Stimulated activated naive CD8-positive, alpha-beta T cell treated with anti-CD3 and anti-CD28 coated beads, Interleukin-15, amount 100 ng/mL, for 72 hours (primary cell): ENCODE measurements around the gene TMEM212.
"Not testable (repeated sequence)": the region's sequence is repeated elsewhere in the genome, so short reads cannot be mapped to it uniquely, and the experiment has no call there.

Experiments used
- ATAC-seq: fragments of 150-1000 bp; cut with Tn5 transposase; 2 replicates; pipeline ENCODE4 v1.10.0; 2021; ENCODE audit warnings: mild to moderate bottlenecking, moderate library complexity
- DNase-seq, 2 donors: peaks; one replicate each; pipeline ENCODE4 v3.0.0; 2021 to 2022
- H3K27ac Mint-ChIP-seq, 2 donors: one replicate each; pipeline ENCODE4 v1.8.0; 2022; ENCODE audit warnings: mild to moderate bottlenecking in 2 of 2, mixed read lengths in 2 of 2, moderate library complexity in 2 of 2
- H3K27me3 Mint-ChIP-seq: one replicate; pipeline ENCODE4 v1.8.0; 2022; ENCODE audit warnings: mixed read lengths
- H3K4me1 Mint-ChIP-seq: one replicate; pipeline ENCODE4 v1.8.0; 2022; ENCODE audit warnings: mild to moderate bottlenecking, mixed read lengths
- H3K4me3 Mint-ChIP-seq, 2 donors: one replicate each; pipeline ENCODE4 v1.8.0; 2022; ENCODE audit warnings: mild to moderate bottlenecking in 2 of 2, mixed read lengths in 2 of 2, moderate library complexity in 1 of 2
- H3K9me3 Mint-ChIP-seq, 2 donors: one replicate each; pipeline ENCODE4 v1.8.0; 2022; ENCODE audit warnings: mixed read lengths in 2 of 2

TMEM212 gene

DNA sequence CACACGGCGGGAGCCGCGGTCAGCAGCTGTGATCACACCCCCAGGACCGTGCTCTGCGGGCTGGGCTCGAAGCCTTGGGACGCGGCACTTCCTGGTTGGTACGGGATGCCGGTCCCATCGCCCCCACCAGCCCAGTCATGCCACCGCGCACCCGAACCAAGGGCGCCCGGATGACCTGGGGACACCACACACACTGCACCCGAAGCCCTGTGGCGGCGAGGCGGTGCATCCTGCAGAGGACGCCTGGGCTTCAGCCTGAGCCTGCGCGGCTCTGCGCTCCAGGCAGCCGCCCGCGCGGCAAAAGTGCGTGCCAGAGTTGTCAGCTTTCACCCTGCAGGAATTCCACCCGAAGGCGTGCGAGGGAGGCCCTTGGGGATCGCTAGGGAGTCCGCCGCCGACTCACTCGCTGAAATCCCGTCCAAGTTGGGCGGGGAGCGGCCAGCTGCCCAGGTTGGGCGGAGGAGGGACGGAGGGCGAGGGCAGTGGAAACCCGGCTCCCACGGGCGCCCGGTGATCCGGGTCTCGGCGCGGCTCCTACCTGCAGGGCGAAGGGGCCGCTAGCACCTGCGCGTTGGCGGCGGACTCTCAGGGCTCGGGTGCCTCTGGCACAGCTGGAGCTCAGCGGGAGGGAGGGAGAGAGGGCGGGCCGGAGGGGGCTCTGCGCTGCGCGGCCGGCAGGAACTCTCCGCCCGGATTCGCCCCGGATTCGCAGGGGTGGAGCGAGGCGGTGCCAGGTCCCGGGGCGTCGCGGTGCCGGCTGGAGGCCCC, 33.1 kb upstream of the TMEM212 start, which contains the start of gene PLD1:
PLD1 (minus strand) TSS at position 623 of the 768 bp plus-strand sequence. CDS start 72,432 bp downstream, outside the sequence.
- Mint-ChIP-seq H3K9me3 (no peaks in the 10 kb centered on the region), H3K27me3 (peaks cover 65% of the 10 kb centered on the region), H3K27ac (peak within 1 kb of the TSS; percentile 70 to 90), H3K4me1 (peaks cover 27% of the 10 kb centered on the region), H3K4me3 (peak within 1 kb of the TSS; percentile 81 to 92)
- ATAC-seq: peak; percentile 85
- DNase-seq: peak; percentile 48 to 59

DNA sequence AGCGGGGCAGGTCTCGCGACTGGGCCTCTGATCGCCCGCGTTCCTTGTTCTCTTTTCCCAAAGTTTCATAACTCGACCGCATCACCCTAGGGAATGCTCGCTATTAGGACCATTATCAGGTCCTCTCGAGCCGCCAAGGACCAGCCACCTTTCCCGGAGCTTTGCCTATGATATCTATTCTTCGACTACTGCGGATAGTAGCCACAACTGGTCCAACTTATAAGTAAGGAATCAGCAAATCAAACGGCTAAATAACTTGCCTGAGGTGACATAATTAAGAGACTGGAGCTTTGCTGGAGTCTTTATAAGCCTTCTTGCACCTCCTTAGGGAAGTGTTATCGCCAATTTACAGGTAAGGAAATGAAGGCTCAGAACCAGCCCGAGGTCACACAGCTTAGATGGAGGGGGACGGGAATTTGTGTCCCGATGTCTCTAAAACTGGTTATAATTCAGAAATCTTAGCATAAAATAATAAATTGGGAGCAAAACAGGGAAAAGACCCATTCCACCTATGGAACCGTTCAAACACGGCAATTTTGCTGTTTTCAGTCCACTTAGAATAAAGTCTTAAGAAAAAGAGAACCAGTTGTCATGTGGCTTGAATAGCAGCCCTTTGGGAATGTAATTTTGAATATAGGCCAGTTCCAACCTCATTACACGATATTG, 32.4 kb upstream of the TMEM212 start:
- no peak for ATAC-seq
- no peaks in the 10 kb centered on the region for H3K9me3 Mint-ChIP-seq
- H3K27ac Mint-ChIP-seq: no peak overlapping the region
- DNase-seq: no peak
- H3K4me1 Mint-ChIP-seq: peaks cover 27% of the 10 kb centered on the region
- H3K4me3 Mint-ChIP-seq: peak overlapping the region; percentile 77 to 81
- H3K27me3 Mint-ChIP-seq: peaks cover 65% of the 10 kb centered on the region

- H3K27ac Mint-ChIP-seq: no peak overlapping the region
These were observed 31.7 kb upstream of the TMEM212 start for GRCh38 chr3:171811295-171811912.

GRCh38 chr3:171811913-171812335, 31.2 kb upstream of the TMEM212 start:
- ATAC-seq (no peak), DNase-seq (no peak)
- H3K27ac Mint-ChIP-seq: no peak overlapping the region
- peaks cover 61% of the 10 kb centered on the region for H3K27me3 Mint-ChIP-seq
- H3K4me1 Mint-ChIP-seq: peaks cover 27% of the 10 kb centered on the region
- H3K9me3 Mint-ChIP-seq: no peaks in the 10 kb centered on the region
- no peak overlapping the region for H3K4me3 Mint-ChIP-seq

More at GRCh38 chr3:171811295-171811912, 31.7 kb upstream of the TMEM212 start:
- Mint-ChIP-seq H3K4me3 (no peak overlapping the region), H3K4me1 (peaks cover 27% of the 10 kb centered on the region), H3K9me3 (no peaks in the 10 kb centered on the region), H3K27me3 (peaks cover 65% of the 10 kb centered on the region)
- DNase-seq: no peak
- no peak for ATAC-seq

DNA sequence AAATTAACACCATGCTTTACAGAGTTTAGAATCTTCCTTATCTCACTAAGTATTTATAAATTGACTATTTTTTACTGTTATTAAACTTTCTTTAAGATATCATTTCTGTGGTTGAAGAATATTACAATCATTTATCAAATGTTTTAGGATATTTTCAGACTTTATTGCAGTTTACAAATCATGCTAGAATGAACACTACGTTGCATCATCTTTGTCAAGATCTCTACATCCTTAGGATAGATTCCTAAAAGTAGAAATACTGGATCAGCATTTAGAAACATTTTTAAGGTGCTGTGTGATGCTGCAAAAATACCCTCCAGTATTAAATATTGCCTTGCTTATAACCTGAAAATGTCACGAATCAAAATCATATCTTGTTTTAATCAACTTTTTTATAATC, 30.3 kb upstream of the TMEM212 start:
- ATAC-seq: no peak
- Mint-ChIP-seq H3K4me1 (peaks cover 27% of the 10 kb centered on the region), H3K27me3 (peaks cover 55% of the 10 kb centered on the region), H3K4me3 (no peak overlapping the region), H3K27ac (no peak overlapping the region), H3K9me3 (no peaks in the 10 kb centered on the region)
- DNase-seq: no peak

GRCh38 chr3:171813278-171813896, 29.8 kb upstream of the TMEM212 start:
- no peak for DNase-seq
- H3K9me3 Mint-ChIP-seq: no peaks in the 10 kb centered on the region
- H3K4me1 Mint-ChIP-seq: peaks cover 27% of the 10 kb centered on the region
- ATAC-seq: no peak
- peak overlapping the region; percentile 1 to 2 for H3K4me3 Mint-ChIP-seq
- no peak overlapping the region for H3K27ac Mint-ChIP-seq
- peaks cover 57% of the 10 kb centered on the region for H3K27me3 Mint-ChIP-seq

DNA sequence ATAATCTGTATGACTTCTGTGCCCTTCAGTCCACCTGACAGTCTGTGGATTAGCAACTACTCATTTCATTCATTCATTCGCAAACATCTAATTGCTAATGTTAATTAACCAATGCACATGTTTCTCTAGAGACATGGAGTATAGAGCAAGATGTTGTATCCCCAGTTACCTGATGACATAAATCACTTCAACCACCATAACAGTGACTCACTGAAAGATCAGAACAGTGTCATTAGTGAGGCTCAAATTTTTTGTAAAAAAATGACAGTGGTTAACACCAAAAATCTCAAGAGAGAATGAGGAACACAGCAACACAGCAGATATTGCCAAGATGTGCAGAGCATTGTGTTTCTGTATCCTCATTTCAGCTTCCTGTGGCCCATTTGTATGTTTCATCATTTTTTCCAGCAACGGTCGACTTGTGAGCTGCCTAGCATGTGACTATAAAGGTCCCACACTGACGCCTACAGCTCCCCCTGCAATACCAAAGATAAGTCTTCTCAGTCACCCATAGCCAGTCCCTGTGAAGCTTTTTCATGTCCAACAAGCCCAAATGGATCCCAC, 29.2 kb upstream of the TMEM212 start:
- H3K4me3 Mint-ChIP-seq: peak overlapping the region; percentile 1 to 2

GRCh38 chr3:171814662-171815061, 28.5 kb upstream of the TMEM212 start:
- peaks cover 48% of the 10 kb centered on the region for H3K27me3 Mint-ChIP-seq
- H3K9me3 Mint-ChIP-seq, H3K4me3 Mint-ChIP-seq, H3K27ac Mint-ChIP-seq, ATAC-seq, DNase-seq: not testable (repeated sequence)
- H3K4me1 Mint-ChIP-seq: peaks cover 20% of the 10 kb centered on the region

More for the DNA sequence above, 29.2 kb upstream of the TMEM212 start:
- ATAC-seq (peak; percentile 86), DNase-seq (peak; percentile 34 to 58)
- Mint-ChIP-seq H3K27ac (peak overlapping the region in 1 of 2 donors; percentile 61), H3K4me1 (peaks cover 27% of the 10 kb centered on the region), H3K27me3 (peaks cover 55% of the 10 kb centered on the region), H3K9me3 (no peaks in the 10 kb centered on the region)

DNA sequence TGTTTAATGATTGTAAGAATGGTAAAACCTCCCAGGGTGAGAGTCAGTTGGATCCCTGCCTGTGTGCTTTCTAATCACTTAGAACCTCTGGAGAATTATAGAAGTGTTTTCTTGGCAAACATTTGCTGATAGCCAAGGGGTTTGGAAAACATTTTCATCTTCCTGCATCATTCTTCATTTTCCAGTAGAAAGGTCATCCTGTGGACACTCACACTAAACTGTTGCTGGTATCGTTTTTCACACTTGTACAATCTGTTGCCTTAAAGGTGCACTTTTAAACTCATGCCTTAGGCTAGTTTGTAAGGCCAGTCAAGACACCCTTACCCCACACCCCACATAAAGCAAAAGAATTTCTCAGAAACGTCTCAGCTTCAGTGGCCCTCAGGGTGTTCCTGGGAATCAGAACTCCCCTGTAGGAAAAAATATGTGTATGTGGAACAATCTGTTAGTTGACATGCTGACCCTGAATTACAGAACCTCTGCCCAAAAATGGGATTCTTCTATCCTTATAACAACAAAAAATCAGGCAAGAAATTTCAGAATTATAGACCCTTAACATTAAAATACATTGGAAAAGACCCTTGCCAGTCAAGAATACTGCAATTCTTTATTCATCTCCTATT, 27.1 kb upstream of the TMEM212 start:
- DNase-seq: no peak
- Mint-ChIP-seq H3K27me3 (peaks cover 41% of the 10 kb centered on the region), H3K4me3 (no peak overlapping the region), H3K9me3 (no peaks in the 10 kb centered on the region), H3K4me1 (peaks cover 14% of the 10 kb centered on the region), H3K27ac (no peak overlapping the region)
- ATAC-seq: no peak

DNA sequence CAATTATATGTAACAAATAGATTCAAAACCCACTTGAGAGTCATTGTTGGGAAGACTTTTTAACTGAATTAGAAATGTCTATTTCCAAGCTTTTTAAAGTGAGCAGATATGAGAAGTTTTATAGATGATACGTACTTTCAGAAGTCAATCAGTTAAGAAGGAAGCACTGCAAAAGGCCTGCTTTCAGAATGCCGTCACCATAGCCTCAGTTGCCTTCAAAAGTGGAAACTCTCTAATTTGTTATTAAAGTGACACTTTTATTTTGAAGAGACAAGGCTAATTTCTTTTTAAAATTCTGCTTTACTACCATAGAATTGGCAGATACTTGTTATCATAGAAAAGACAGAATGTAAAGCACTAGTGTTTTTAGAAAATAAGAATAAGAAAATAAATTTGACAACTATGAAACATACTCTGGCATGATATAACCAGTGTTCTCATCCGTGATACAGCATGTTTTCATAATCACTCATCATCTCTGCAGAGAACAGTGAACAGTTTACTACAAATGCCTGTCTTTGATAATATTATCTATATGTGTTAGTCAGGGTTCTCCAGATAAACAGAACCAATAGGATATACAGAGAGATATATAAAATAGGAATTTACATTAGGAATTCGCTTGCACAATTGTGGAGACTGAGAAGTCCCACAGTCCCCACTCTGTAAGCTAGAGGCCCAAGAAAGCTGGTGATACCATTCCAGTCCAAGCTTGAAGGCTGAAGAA, 25.9 kb upstream of the TMEM212 start:
- DNase-seq: no peak

DNA sequence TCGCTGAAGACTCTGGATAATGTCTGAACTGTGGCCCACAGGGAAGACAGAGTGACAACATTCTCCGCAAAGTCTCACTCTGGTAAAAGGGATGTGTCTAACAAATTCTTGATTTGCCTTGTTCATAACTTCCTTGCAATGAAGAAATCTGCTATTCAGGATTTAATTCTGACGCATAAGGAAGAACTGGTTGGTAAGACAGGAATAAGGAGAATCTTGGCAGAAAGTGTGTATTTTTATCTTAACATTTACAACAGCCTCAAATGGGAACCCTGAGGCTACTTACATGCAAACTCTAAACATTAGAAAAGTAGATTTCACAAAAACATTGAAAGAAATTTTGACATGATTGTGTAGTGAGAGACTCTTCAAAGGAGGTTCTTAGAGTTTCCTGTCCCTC, 22.1 kb upstream of the TMEM212 start:
- DNase-seq (no peak), ATAC-seq (no peak)
- peaks cover 16% of the 10 kb centered on the region for H3K4me1 Mint-ChIP-seq
- no peak overlapping the region for H3K27ac Mint-ChIP-seq
- H3K27me3 Mint-ChIP-seq: peaks cover 31% of the 10 kb centered on the region
- H3K4me3 Mint-ChIP-seq: no peak overlapping the region
- no peaks in the 10 kb centered on the region for H3K9me3 Mint-ChIP-seq

More for the DNA sequence above, 25.9 kb upstream of the TMEM212 start:
- Mint-ChIP-seq H3K4me1 (peaks cover 26% of the 10 kb centered on the region), H3K27ac (no peak overlapping the region), H3K4me3 (no peak overlapping the region), H3K9me3 (no peaks in the 10 kb centered on the region), H3K27me3 (peaks cover 30% of the 10 kb centered on the region)
- no peak for ATAC-seq

- Mint-ChIP-seq H3K9me3 (no peaks in the 10 kb centered on the region), H3K4me1 (peaks cover 16% of the 10 kb centered on the region), H3K27me3 (peaks cover 38% of the 10 kb centered on the region), H3K4me3 (no peak overlapping the region), H3K27ac (peak overlapping the region in 1 of 2 donors; percentile 9)
- no peak for DNase-seq
- ATAC-seq: peak; percentile 78
These were observed 21.3 kb upstream of the TMEM212 start for GRCh38 chr3:171821778-171822358.

DNA sequence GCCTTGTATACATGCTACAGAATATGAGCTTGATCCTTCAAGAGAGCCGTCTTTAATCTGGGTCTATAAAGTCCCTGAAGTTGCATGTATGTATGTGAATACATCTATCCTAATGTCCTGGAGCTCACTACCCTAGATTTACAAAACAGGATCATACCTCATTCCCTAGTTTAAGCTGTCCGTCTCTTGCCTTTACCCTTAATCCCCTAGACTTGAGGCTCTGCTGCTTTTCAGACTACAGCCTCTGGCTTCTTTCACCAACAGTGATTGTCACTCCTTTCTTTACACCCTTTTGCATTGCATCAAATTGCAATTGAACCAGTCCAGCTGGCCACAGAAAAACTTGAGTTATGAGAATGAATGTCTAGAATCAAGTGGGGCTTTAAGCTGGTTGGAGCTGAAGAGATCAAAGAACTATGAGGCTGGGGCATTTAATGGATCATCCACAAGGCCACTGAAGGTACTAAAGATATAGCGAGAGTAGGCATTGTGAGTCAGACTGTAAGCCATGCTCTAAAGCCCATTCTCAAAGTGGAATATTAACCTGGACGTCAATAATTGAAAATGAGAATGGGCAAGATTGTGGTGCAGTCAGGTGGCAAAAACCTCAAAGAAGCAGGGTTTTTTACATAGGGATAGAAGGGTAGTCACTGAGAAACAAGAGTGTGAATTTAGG, 20.6 kb upstream of the TMEM212 start:
- Mint-ChIP-seq H3K4me3 (no peak overlapping the region), H3K4me1 (peaks cover 16% of the 10 kb centered on the region), H3K27me3 (peaks cover 45% of the 10 kb centered on the region), H3K27ac (no peak overlapping the region), H3K9me3 (no peaks in the 10 kb centered on the region)
- no peak for DNase-seq
- no peak for ATAC-seq
